Mesothelial cell of epicardium (in vitro differentiated cells): ENCODE results near the gene VARS2. TPM values are rescaled to one million over a fixed set of nuclear protein-coding genes. Genes with fewer than 3 reads are reported as not detected.

Experiments
- DNase-seq, 2 experiments: peaks; one replicate each; pipeline ENCODE4 v3.0.0; 2021; ENCODE audit warnings: low spot score in 2 of 2; ENCODE audit not compliant: unreplicated experiment in 2 of 2
- H3K27ac Mint-ChIP-seq: 2 replicates; pipeline ENCODE4 v1.8.0; 2021; ENCODE audit warnings: mixed read lengths
- H3K27me3 Mint-ChIP-seq: 2 replicates; pipeline ENCODE4 v1.8.0; 2021; ENCODE audit warnings: low read depth, mixed read lengths
- H3K36me3 Mint-ChIP-seq: 2 replicates; pipeline ENCODE4 v1.8.0; 2021; ENCODE audit warnings: mixed read lengths
- H3K4me1 Mint-ChIP-seq: 2 replicates; pipeline ENCODE4 v1.8.0; 2021; ENCODE audit warnings: mixed read lengths
- H3K4me3 Mint-ChIP-seq: 2 replicates; pipeline ENCODE4 v1.8.0; 2021; ENCODE audit warnings: mild to moderate bottlenecking, moderate library complexity, mixed read lengths
- H3K9me3 Mint-ChIP-seq: 2 replicates; pipeline ENCODE4 v1.8.0; 2021; ENCODE audit warnings: mixed read lengths
- CTCF ChIP-seq: fragments of 200-600 bp; sonication (generic); IDR thresholded peaks from one replicate; pipeline ENCODE4 v1.5.0; 2021; ENCODE audit warnings: antibody characterized with exemption; ENCODE audit not compliant: unreplicated experiment
- total RNA-seq: library from RNA; stranded (reverse); gene quantifications from 3 replicates; pipeline ENCODE4 v1.2.1, GENCODE V29; 2021

The VARS2 gene
- total RNA-seq, 1 donor from 2014 or later, result 67.4 TPM

- Mint-ChIP-seq H3K27me3 (no peaks in the 10 kb centered on the region), H3K4me3 (no peak overlapping the region), H3K27ac (peak overlapping the region; percentile 70), H3K36me3 (peaks cover 1% of the 10 kb centered on the region), H3K4me1 (peaks cover 46% of the 10 kb centered on the region), H3K9me3 (no peaks in the 10 kb centered on the region)
- DNase-seq, result no peak
- no peak for TF ChIP-seq CTCF
Observed at GRCh38 chr6:30935018-30935417, 21.0 kb downstream of the VARS2 start.

GRCh38 chr6:30937265-30937664, 23.2 kb downstream of the VARS2 start:
- TF ChIP-seq CTCF, result no peak
- H3K4me1 Mint-ChIP-seq, result peaks cover 46% of the 10 kb centered on the region
- no peak overlapping the region for H3K27ac Mint-ChIP-seq
- H3K9me3 Mint-ChIP-seq, result no peaks in the 10 kb centered on the region
- DNase-seq, result no peak
- H3K4me3 Mint-ChIP-seq, result no peak overlapping the region
- H3K36me3 Mint-ChIP-seq, result no peaks in the 10 kb centered on the region
- H3K27me3 Mint-ChIP-seq, result no peaks in the 10 kb centered on the region

- no peak for DNase-seq
- no peaks in the 10 kb centered on the region for H3K9me3 Mint-ChIP-seq
- peaks cover 51% of the 10 kb centered on the region for H3K4me1 Mint-ChIP-seq
- TF ChIP-seq CTCF, result no peak
- no peak overlapping the region for H3K4me3 Mint-ChIP-seq
- H3K36me3 Mint-ChIP-seq, result no peaks in the 10 kb centered on the region
- no peak overlapping the region for H3K27ac Mint-ChIP-seq
- H3K27me3 Mint-ChIP-seq, result no peaks in the 10 kb centered on the region
Observed at GRCh38 chr6:30938730-30939129, 24.7 kb downstream of the VARS2 start.

- Mint-ChIP-seq H3K36me3 (no peaks in the 10 kb centered on the region), H3K9me3 (no peaks in the 10 kb centered on the region), H3K4me1 (peaks cover 51% of the 10 kb centered on the region), H3K4me3 (no peak overlapping the region), H3K27me3 (no peaks in the 10 kb centered on the region), H3K27ac (no peak overlapping the region)
- DNase-seq, result no peak
- no peak for TF ChIP-seq CTCF
Observed at GRCh38 chr6:30939473-30939872, 25.4 kb downstream of the VARS2 start.

- Mint-ChIP-seq H3K27ac (no peak within 1 kb of the TSS), H3K9me3 (no peaks in the 10 kb centered on the region), H3K4me3 (no peak within 1 kb of the TSS), H3K27me3 (no peaks in the 10 kb centered on the region), H3K4me1 (peaks cover 44% of the 10 kb centered on the region), H3K36me3 (no peaks in the 10 kb centered on the region)
- no peak for DNase-seq
- TF ChIP-seq CTCF, result no peak
Observed at GRCh38 chr6:30940361-30940986, 26.4 kb downstream of the VARS2 start, which contains the start of gene MUCL3. TSS of gene MUCL3 (plus strand) at chr6:30940973. CDS start at chr6:30941000, 27 bp downstream.
